Stimulated activated CD4-positive, alpha-beta T cell treated with anti-CD3 and anti-CD28 coated beads, Interleukin-1b, Interleukin-23, amount 100 ng/mL, for 48 hours (primary cell): ENCODE results near the gene PPP1R14B.
A peak's percentile ranks its signal among the peaks of the same experiment; 100 is the strongest.
"Not testable (repeated sequence)": the region's sequence is repeated elsewhere in the genome, so short reads cannot be mapped to it uniquely, and the experiment has no call there.

Experiments
- DNase-seq: peaks from one replicate; pipeline ENCODE4 v3.0.0-alpha.2; 2020

Gene PPP1R14B

GRCh38 chr11:64260147-64260708 is 13.5 kb upstream of the PPP1R14B start:
- DNase-seq, result no peak

DNA sequence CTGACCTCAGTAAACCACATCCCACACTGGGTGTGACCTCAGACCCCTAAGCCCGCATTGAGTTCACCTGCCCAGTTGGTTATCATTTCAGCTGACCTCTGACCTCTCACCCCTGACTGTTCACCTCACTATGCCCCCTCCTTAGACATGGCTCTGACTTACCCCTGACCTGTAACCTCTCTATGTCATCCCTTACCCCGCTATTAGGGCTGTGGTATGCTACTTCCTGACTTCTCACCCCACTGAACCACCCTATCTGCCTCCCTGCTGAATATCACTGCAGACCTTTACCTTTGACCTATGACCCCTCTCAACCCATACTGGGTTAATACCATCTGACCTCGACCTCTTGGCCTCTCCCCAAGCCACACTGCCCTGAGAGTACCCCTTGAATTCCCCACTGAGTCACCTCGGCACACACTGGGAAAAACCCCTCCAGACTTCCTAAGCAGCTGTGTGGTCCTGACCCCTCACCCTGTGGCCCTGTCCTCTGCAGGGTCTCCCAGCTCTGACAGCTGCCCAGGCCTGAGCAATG is 12.9 kb upstream of the PPP1R14B start:
- DNase-seq, result no peak

DNA sequence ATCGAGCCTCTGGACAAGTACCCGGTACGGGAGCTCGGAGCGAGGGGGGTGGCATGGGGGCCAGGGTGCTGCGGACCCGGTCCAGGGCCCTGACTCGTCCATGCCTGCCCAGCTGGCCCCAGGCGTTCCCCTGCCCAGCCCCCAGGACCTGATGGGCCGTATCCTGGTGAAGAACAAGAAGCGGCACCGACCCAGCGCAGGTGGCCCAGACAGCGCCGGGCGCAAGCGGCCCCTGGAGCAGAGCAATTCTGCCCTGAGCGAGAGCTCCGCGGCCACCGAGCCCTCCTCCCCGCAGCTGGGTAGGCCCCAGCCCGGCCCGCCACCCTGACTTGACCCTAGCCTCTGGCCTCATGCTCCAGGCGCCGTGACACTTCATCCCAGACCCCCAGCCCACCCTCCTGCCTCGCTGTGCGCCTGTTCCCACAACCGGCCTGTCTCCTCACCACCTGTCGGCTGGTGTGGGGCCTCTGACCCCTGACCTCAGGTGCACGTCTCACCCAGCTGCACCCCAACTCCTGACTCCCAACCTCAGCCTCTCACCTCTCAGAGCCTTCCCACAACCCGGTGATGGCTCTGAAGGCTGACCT is 12.3 kb upstream of the PPP1R14B start:
- no peak for DNase-seq

DNA sequence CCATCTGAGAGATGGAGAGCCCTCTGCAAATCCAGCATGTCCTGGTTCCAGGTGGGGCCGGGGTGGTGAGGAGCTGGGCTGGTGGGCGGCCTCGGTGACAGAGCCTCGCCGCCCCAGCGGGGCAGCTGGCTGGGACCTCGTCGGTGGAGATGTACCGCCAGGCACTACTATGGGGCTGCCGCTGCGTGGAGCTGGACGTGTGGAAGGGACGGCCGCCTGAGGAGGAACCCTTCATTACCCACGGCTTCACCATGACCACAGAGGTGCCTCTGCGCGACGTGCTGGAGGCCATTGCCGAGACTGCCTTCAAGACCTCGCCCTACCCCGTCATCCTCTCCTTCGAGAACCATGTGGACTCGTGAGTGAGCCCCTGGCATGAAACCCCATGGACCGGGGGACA is 11.6 kb upstream of the PPP1R14B start:
- no peak for DNase-seq

DNA sequence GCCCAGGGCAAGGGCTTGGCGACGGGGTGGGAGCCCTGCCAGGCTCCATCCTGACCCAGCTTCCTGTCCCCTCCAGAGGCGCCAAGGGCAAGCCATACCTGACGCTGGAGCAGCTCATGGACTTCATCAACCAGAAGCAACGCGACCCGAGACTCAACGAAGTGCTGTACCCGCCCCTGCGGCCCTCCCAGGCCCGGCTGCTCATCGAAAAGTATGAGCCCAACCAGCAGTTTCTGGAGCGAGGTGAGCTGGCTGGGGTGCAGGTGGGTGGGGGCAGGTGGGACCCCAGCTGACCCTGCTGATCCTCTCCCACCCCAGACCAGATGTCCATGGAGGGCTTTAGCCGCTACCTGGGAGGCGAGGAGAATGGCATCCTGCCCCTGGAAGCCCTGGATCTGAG is 9.6 kb upstream of the PPP1R14B start:
- no peak for DNase-seq

- no peak for DNase-seq
These were observed 8.7 kb upstream of the PPP1R14B start for GRCh38 chr11:64255135-64256128.

GRCh38 chr11:64254326-64254725 is 7.6 kb upstream of the PPP1R14B start:
- no peak for DNase-seq

DNA sequence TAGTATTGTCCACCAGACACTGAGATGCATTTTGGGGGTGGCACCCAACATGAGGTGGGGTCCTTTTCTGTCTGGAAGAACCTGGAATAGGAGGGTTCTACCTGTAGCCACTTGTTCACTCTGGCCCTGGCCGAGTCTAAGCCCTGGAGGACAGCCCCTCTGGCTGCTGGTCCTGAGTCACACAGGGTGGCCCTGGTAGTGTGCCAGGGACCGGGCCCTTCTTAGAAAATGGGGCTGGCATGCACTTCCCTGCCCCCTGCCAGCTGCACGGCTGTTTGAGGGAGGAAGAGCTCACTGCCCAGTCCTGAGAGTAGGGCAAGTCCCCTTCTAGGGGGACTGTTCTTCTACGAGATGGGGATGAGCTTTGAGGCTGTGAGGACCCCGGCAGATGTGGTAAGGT is 6.7 kb upstream of the PPP1R14B start:
- DNase-seq, result no peak

- DNase-seq, result no peak
These were observed 6.3 kb upstream of the PPP1R14B start for GRCh38 chr11:64253043-64253442.

GRCh38 chr11:64252003-64252872 is 5.5 kb upstream of the PPP1R14B start:
- no peak for DNase-seq

DNA sequence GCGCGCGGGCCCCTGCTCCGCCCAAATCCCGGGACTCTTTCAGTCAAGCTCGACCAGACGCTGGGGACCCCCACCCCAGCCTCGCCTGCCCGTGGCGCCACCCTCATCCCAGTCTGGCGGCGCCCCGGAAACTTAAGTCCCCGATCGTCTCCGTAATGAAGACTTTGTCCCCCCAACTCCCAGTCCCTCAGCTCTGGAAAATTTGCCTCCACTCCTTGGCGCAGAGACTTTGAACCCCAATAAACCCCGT is 4.9 kb upstream of the PPP1R14B start:
- DNase-seq, result no peak

DNA sequence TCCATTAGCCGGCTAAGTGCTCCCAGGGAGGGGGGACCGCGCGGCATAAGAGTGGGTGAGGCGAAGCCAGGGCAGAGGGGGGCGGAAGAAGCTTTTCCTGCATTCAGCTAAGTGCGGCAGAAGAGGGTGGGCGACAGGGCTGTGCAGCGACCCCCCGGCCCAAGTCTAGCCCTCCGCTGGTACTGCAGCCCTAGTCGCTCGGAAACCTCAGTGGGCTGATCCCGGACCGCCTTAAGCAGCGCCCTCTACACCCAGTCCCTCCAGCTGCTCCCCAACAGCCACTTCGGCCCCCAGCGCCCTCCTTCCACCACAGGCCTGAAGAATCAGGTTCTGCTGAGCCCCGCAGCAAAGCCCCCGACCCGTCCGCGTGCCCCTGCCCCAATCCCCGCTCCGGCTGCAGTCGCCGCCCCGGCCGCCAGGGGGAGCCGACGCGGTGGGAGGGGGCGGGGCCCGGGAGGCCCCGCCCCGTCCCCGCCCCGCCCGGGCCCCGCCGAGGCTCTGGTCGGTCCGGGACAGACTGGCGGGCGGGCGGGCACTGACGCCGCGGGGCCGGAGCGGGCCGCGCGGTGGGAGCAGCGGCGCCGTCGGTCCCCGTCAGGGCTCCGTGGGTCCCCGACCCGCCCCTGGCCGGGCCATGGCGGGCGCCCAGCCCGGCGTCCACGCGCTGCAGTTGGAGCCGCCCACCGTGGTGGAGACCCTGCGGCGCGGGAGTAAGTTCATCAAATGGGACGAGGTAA is 4.4 kb upstream of the PPP1R14B start, which contains the start of gene PLCB3:
TSS of gene PLCB3 (plus strand) at position 515 of the 737 bp plus-strand sequence. CDS start at position 635, 120 bp downstream.
- peak; percentile 52 for DNase-seq

DNA sequence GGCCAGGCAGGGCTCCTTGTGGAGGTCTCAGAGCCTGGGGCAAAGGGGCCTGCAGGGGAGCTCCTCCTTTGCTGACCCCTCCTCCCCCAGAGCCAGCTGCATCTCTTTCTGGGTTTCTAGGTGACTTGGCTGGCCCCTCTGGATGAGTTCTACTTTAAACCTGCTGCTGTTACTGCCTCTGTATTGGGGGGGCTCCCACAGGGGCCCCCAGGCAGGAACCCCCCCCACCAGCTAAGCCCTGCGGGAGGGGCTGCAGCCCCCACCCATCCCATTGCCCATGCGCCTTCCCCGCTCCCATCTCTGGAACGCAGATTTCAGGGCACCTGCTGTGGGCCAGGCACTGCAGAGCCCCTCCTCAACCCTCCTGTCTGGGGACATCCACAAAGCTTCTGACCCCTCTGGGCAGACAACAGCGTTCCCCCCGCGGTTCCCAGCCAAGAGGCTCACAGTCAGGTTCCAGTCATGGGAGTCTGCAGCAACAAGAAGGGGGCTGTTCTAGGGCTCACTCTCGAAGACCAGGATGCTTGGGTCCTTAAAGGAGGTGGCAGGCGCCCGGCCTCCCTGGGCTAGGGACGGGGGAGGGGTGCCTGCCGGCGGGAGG is 3.8 kb upstream of the PPP1R14B start:
- DNase-seq, result no peak

DNA sequence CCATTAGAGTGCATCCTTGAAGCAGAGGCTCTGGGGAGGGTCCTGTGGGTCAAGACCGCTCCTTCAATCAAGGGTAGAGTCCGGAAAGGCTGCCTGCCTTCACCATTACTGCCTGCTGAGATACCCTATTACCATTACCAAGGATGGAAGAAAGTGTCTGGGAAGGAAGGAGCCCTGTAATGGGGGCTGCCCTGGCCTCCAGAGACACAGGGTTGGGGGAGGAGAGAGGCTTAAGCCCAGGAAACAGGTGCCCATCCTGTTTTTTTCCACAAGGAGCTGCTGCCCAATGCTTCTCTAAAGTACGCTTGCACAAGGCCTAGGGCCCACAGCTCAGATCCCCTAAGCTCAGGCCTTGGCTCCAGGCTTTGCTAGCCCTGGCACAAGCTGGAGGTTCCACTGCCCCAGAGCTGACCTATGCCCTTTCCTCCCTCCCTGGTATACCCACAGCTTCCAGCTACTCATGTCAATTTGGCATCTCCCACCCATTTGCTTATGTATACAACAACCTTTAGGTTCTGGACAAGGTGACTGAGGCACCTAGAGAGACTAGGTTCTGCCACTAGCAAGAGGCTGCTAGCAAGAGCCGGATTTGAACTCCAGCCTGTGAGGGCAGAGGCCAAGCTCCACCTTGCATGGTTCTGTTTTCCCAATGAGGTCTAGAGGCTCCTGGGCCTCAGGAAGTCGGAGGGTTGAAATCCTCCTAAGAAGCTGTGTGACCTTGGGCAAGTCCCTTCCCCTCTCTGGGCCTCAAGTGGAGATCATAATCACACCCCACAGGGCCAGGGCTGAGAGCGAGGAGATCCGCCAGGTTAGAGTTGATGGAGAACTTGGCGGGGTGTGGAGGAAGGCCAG is 3.0 kb upstream of the PPP1R14B start:
- no peak for DNase-seq

GRCh38 chr11:64249038-64249437 is 2.3 kb upstream of the PPP1R14B start:
- no peak for DNase-seq

GRCh38 chr11:64248578-64248977 is 1.8 kb upstream of the PPP1R14B start:
- no peak for DNase-seq

DNA sequence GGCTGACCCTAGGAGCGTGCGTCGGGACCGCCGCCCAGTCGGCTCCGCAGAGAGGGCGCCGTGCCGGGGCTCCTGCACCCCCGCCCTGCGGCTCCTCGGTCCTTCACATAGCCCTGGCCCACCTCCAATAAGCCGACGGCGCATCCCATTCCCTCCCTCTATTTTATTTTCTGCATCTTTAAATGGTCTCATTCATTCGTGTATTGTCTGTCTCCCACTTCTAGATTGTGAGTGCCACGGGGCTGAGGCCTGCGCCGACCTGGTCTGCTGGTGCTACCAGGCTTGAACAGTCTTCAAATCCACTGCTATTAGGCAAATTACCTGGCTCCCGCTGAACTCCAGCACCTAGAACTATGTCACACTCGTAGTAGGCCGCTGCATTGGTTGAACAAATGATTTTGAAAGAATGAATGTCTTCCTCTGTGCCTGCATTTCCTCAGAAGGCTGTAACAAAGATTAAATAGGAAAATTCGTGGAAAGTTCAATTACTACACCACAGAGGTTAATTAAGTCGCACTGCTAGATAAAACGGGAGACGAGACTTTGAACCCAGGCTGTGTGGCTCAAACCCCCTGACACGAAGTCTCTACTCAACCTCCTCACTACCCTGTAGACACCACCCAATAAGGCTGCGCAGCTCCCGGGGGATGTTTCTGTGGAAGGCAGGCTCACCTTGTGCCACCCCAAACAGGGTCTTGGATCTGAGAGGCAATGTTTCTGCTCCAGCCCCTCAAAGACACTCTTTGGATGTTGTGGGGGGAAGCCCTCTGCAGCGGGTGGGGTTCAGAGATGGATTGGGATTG is 1.2 kb upstream of the PPP1R14B start:
- no peak for DNase-seq

DNA sequence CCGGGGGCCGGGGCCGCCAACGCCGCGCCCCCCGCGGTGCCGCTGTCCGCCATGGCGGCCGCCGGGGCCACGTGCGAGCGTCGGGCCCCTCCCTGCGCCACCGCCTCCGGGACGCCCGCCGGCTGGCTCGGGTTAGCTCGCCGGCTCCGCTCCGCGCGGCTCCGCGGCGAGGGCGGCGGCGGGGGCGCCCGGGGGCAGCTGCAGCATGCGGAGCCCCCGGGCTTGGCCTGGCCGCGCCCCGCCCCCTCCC is 197 bp downstream of the PPP1R14B start:
- DNase-seq, result not testable (repeated sequence)

- DNase-seq, result peak; percentile 83
These were observed 734 bp downstream of the PPP1R14B start for GRCh38 chr11:64245797-64246620.
